Neural cell (in vitro differentiated cells): ENCODE results near the gene MTX1.

Experiments used
- CTCF ChIP-seq: fragments of 450-650 bp; IDR thresholded peaks from 2 replicates; pipeline ENCODE4 v1.5.1; 2014; ENCODE audit warnings: antibody characterized with exemption, mild to moderate bottlenecking, moderate library complexity; ENCODE audit not compliant: poor library complexity, severe bottlenecking
- EP300 ChIP-seq: fragments of 450-650 bp; conservative IDR thresholded peaks from 2 replicates; pipeline ENCODE4 v1.6.1; 2014; ENCODE audit warnings: antibody characterized with exemption, mild to moderate bottlenecking, moderate library complexity; ENCODE audit not compliant: poor library complexity, severe bottlenecking
- EZH2 ChIP-seq: fragments of 200-600, 300-800 bp; shearing (Covaris generic), sonication (generic); IDR thresholded peaks from 2 replicates; pipeline ENCODE4 v1.6.1; 2014; ENCODE audit warnings: antibody characterized with exemption, low read length, borderline replicate concordance, mild to moderate bottlenecking; ENCODE audit not compliant: insufficient read depth, poor library complexity, severe bottlenecking
- POLR2AphosphoS5 ChIP-seq: IDR thresholded peaks from 2 replicates; pipeline ENCODE4 v1.6.1; 2012
- REST ChIP-seq: IDR thresholded peaks from 2 replicates; pipeline ENCODE4 v1.6.1; 2012; ENCODE audit warnings: borderline replicate concordance

GRCh38 chr1:155207806-155208540 lies 522 bp upstream of the MTX1 start, which contains the start of gene THBS3:
- TF ChIP-seq CTCF (no peak), EP300 (no peak), POLR2AphosphoS5 (peak; percentile 88), EZH2 (no peak), REST (peak; percentile 81)
